DND-41 (cell line): Measurements from ENCODE around the gene NUDT1.

Source experiments
- ATAC-seq: fragments of 200-7000 bp; cut with Tn5 transposase; 3 replicates; pipeline ENCODE4 v1.9.1; 2021; ENCODE audit warnings: low read depth; ENCODE audit not compliant: insufficient read depth
- DNase-seq: peaks from one replicate; pipeline ENCODE4 v3.0.0-alpha.2; 2020
- H2AFZ ChIP-seq: 2 replicates; pipeline ENCODE4 v1.6.0; 2012; ENCODE audit warnings: low read depth, low read length
- H3K27ac ChIP-seq: 2 replicates; pipeline ENCODE4 v1.5.1; 2012; ENCODE audit warnings: low read length, inconsistent platforms
- H3K27me3 ChIP-seq: fragments of 200-600 bp; sonication (generic); 2 replicates; pipeline ENCODE4 v1.6.0; 2012; ENCODE audit warnings: low read length, mild to moderate bottlenecking, inconsistent platforms; ENCODE audit not compliant: insufficient read depth, poor library complexity
- H3K36me3 ChIP-seq: 2 replicates; pipeline ENCODE4 v1.5.1; 2012; ENCODE audit warnings: low read length, inconsistent platforms; ENCODE audit not compliant: insufficient read depth
- H3K4me1 ChIP-seq: 2 replicates; pipeline ENCODE4 v1.5.1; 2012; ENCODE audit warnings: mild to moderate bottlenecking, low read length; ENCODE audit not compliant: insufficient read depth
- H3K4me2 ChIP-seq: 2 replicates; pipeline ENCODE4 v1.6.0; 2012; ENCODE audit warnings: mild to moderate bottlenecking, moderate library complexity, low read length, inconsistent platforms; ENCODE audit not compliant: insufficient read depth
- H3K4me3 ChIP-seq, 2 experiments: fragments of 200-600 bp in 1 of 2; shearing (Covaris generic) in 1 of 2; 2 replicates each; pipeline ENCODE4 v1.5.1; 2012 to 2016; ENCODE audit warnings: inconsistent platforms in 2 of 2, low read length in 2 of 2, mild to moderate bottlenecking in 2 of 2, low read depth in 1 of 2, moderate library complexity in 1 of 2
- H3K79me2 ChIP-seq: 2 replicates; pipeline ENCODE4 v1.6.0; 2012; ENCODE audit warnings: low read length, inconsistent platforms; ENCODE audit not compliant: insufficient read depth
- H3K9ac ChIP-seq: 2 replicates; pipeline ENCODE4 v1.6.0; 2012; ENCODE audit warnings: low read depth, mild to moderate bottlenecking, inconsistent platforms, low read length, moderate library complexity
- H3K9me3 ChIP-seq: 2 replicates; pipeline ENCODE4 v1.5.1; 2012; ENCODE audit warnings: low read length, moderate library complexity, mild to moderate bottlenecking, inconsistent platforms; ENCODE audit not compliant: insufficient read depth, severe bottlenecking
- H4K20me1 ChIP-seq: 2 replicates; pipeline ENCODE4 v1.6.0; 2012; ENCODE audit warnings: low read length; ENCODE audit not compliant: insufficient read depth
- EZH2 ChIP-seq: IDR thresholded peaks from 3 replicates; pipeline ENCODE4 v1.6.1; 2012; ENCODE audit warnings: borderline replicate concordance, low read depth, mild to moderate bottlenecking, moderate library complexity, low read length, inconsistent platforms; ENCODE audit not compliant: severe bottlenecking
- TF ChIP-seq, protein P1 (sequence below): IDR thresholded peaks from 2 replicates; pipeline ENCODE4 v1.5.1; 2012; ENCODE audit warnings: borderline replicate concordance, low read length, moderate library complexity, mild to moderate bottlenecking; ENCODE audit not compliant: poor library complexity, severe bottlenecking; ENCODE audit errors: extremely low read depth

The NUDT1 gene

DNA sequence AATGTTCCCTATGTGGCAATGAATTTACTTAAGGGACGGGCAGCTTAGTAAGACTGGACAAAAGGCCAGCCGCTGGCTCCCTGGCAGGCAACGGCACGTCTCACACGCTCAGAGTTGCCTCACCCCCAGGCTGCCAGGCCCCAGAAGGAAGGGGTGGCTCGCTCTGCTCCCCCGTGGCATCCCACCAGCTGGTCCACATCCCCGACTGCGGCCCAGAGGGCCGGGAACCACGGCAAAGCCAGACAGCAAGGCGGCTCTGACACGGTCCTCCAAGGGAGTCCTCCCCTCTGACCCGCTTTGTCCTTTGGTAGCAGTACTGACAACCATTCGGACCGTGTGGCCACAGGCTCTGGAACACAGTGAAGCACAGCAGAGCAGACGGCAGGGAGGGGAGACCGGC lies 34.1 kb downstream of the NUDT1 start:
- Histone ChIP-seq H3K4me3 (no peak overlapping the region), H3K36me3 (peaks cover 23% of the 10 kb centered on the region), H4K20me1 (peaks cover 12% of the 10 kb centered on the region; the same call in 1 of the 2 replicates), H3K27ac (no peak overlapping the region), H3K4me2 (no peak overlapping the region), H3K9ac (no peak overlapping the region), H3K79me2 (peaks cover 12% of the 10 kb centered on the region), H3K9me3 (no peaks in the 10 kb centered on the region), H3K4me1 (no peaks in the 10 kb centered on the region), H3K27me3 (no peaks in the 10 kb centered on the region), H2AFZ (no peak overlapping the region)
- ATAC-seq (no peak), DNase-seq (no peak)
- TF ChIP-seq, protein P1, sequence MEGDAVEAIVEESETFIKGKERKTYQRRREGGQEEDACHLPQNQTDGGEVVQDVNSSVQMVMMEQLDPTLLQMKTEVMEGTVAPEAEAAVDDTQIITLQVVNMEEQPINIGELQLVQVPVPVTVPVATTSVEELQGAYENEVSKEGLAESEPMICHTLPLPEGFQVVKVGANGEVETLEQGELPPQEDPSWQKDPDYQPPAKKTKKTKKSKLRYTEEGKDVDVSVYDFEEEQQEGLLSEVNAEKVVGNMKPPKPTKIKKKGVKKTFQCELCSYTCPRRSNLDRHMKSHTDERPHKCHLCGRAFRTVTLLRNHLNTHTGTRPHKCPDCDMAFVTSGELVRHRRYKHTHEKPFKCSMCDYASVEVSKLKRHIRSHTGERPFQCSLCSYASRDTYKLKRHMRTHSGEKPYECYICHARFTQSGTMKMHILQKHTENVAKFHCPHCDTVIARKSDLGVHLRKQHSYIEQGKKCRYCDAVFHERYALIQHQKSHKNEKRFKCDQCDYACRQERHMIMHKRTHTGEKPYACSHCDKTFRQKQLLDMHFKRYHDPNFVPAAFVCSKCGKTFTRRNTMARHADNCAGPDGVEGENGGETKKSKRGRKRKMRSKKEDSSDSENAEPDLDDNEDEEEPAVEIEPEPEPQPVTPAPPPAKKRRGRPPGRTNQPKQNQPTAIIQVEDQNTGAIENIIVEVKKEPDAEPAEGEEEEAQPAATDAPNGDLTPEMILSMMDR = no peak
- TF ChIP-seq EZH2 = no peak

DNA sequence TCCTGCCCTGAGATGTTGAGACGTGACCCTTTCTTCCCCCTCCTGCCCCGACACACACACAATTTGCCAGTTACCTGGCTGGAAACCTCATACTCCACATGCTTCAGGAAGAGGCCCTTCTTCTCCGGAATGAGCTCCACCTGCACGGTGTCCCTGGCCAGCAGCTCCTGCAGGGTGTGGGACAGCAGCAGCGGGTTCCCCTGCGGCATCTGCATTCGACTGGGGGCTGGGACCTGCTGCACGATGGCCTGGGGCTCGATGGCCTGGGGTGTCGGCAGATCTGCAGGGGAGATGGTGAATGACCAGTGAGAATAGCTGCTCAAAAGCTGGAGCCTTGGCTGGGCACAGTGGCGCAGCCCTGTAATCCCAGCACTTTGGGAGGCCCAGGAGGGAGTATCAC lies 36.0 kb downstream of the NUDT1 start:
- Histone ChIP-seq H3K9ac (no peak overlapping the region), H3K4me3 (no peak overlapping the region)
- TF ChIP-seq, protein P1 = no peak
- no peak for TF ChIP-seq EZH2

DNA sequence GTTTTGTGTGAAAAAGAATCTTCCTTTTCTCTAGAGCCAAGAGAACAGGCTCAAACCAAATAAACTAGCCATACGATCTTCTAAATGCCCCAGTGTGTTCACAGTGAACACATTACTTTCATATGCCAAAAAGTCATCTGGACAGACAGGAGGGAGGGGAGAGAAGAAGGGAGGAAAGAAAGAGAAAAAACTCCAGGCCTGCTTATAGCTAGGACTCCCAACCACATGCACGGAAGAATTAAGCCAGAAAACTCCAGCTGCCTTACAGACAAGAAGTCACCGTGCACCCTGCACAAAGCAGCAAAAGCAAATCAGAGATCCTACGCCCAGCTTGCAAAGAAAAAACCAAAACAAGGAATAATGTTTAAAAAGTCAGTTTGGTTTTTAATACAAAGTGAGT lies 37.9 kb downstream of the NUDT1 start:
- H3K4me1 ChIP-seq = no peaks in the 10 kb centered on the region
- DNase-seq (no peak), ATAC-seq (no peak)
- peaks cover 7% of the 10 kb centered on the region; the same call in 1 of the 2 replicates for H3K36me3 ChIP-seq
- H3K9ac ChIP-seq = no peak overlapping the region
- H2AFZ ChIP-seq = no peak overlapping the region
- H3K27me3 ChIP-seq = no peaks in the 10 kb centered on the region
- peaks cover 31% of the 10 kb centered on the region; the same call in 1 of the 2 replicates for H4K20me1 ChIP-seq
- H3K4me2 ChIP-seq = no peak overlapping the region
- peaks cover 29% of the 10 kb centered on the region for H3K79me2 ChIP-seq
- TF ChIP-seq EZH2 = no peak
- TF ChIP-seq, protein P1 = no peak
- no peaks in the 10 kb centered on the region for H3K9me3 ChIP-seq
- H3K27ac ChIP-seq = no peak overlapping the region
- H3K4me3 ChIP-seq = no peak overlapping the region

More for the DNA sequence above, 36.0 kb downstream of the NUDT1 start:
- Histone ChIP-seq H3K27ac (no peak overlapping the region), H3K9me3 (no peaks in the 10 kb centered on the region), H3K27me3 (no peaks in the 10 kb centered on the region), H3K36me3 (peaks cover 16% of the 10 kb centered on the region), H3K4me1 (no peaks in the 10 kb centered on the region), H4K20me1 (peaks cover 25% of the 10 kb centered on the region; the same call in 1 of the 2 replicates), H2AFZ (no peak overlapping the region), H3K4me2 (no peak overlapping the region), H3K79me2 (peaks cover 25% of the 10 kb centered on the region)
- DNase-seq (no peak), ATAC-seq (no peak)

DNA sequence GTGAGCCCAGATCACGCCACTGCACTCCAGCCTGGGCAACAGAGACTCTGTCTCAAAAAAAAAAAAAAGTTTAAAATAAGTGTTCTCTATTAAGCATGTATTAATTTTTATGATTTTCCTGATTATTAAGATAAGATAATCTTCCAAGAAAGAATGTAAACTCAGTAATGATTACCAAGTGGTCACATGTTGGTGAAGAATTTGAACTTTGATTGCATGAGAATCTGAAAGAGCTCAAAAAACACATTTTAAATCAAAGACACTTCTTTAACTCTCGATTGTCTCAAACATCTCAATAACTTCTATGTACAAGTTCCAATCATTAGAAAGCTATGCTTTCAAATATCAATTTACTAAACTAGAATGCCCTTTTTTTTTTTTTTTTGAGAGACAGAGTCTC lies 38.4 kb downstream of the NUDT1 start:
- H3K4me2 ChIP-seq = no peak overlapping the region
- H3K9me3 ChIP-seq = no peaks in the 10 kb centered on the region
- H3K27me3 ChIP-seq = no peaks in the 10 kb centered on the region
- TF ChIP-seq, protein P1 = no peak
- H3K4me3 ChIP-seq = no peak overlapping the region
- H3K27ac ChIP-seq = no peak overlapping the region
- H3K4me1 ChIP-seq = no peaks in the 10 kb centered on the region
- H4K20me1 ChIP-seq = peaks cover 31% of the 10 kb centered on the region; the same call in 1 of the 2 replicates
- ATAC-seq (no peak), DNase-seq (no peak)
- H3K36me3 ChIP-seq = peaks cover 4% of the 10 kb centered on the region; the same call in 1 of the 2 replicates
- H3K79me2 ChIP-seq = peaks cover 29% of the 10 kb centered on the region
- no peak overlapping the region for H3K9ac ChIP-seq
- no peak overlapping the region for H2AFZ ChIP-seq
